K562 (cell line): ENCODE results near the gene TFPI. TPM values are rescaled to one million over a fixed set of nuclear protein-coding genes. Genes with fewer than 3 reads are reported as not detected.

ENCODE experiments used
- CBX1 ChIP-seq: sonication (generic); IDR thresholded peaks from 2 replicates; pipeline ENCODE4 v1.6.1; 2016; ENCODE audit warnings: antibody characterized with exemption, low read depth, mild to moderate bottlenecking
- CHD2 ChIP-seq: IDR thresholded peaks from 2 replicates; pipeline ENCODE4 v1.6.1; 2011; ENCODE audit warnings: low read depth, low read length
- CTBP1 ChIP-seq: fragments of 450-650 bp; IDR thresholded peaks from 2 replicates; pipeline ENCODE4 v1.6.1; 2016; ENCODE audit warnings: borderline replicate concordance
- ELF4 ChIP-seq: fragments of 450-650 bp; formaldehyde crosslinking; IDR thresholded peaks from 2 replicates; pipeline ENCODE4 v1.4.0; 2022; ENCODE audit warnings: missing genetic modification characterization
- FOS ChIP-seq: IDR thresholded peaks from 3 replicates; pipeline ENCODE4 v1.6.1; 2011; ENCODE audit not compliant: insufficient read length; ENCODE audit errors: extremely low read depth
- HDAC8 ChIP-seq: fragments of 450-650 bp; IDR thresholded peaks from 2 replicates; pipeline ENCODE4 v1.6.1; 2016; ENCODE audit warnings: mild to moderate bottlenecking, missing genetic modification characterization, moderate library complexity, missing compliant biosample characterization
- HOXB6 ChIP-seq: fragments of 250-450 bp; sonication (Bioruptor Pico); IDR thresholded peaks from 2 replicates; pipeline ENCODE4 v1.5.1; 2022; ENCODE audit warnings: mild to moderate bottlenecking, borderline replicate concordance
- KAT2B ChIP-seq: IDR thresholded peaks from one replicate; pipeline ENCODE4 v1.6.1; 2012; ENCODE audit warnings: low read depth, mild to moderate bottlenecking, control low read depth, inconsistent platforms, low read length, moderate library complexity
- KDM4B ChIP-seq, 2 experiments: fragments of 450-650 bp in 1 of 2; sonication (generic) in 1 of 2; IDR thresholded peaks; 2 replicates each; pipeline ENCODE4 v1.6.1; 2016 to 2017; ENCODE audit warnings: borderline replicate concordance in 2 of 2, antibody characterized with exemption in 1 of 2, low read depth in 1 of 2, mild to moderate bottlenecking in 1 of 2
- LCOR ChIP-seq: sonication (generic); formaldehyde crosslinking; IDR thresholded peaks from 2 replicates; pipeline ENCODE4 v1.8.0; 2022; ENCODE audit warnings: mild to moderate bottlenecking, missing genetic modification reagents
- MEF2A ChIP-seq: IDR thresholded peaks from 2 replicates; pipeline ENCODE4 v1.6.1; 2011; ENCODE audit warnings: low read depth, mild to moderate bottlenecking, low read length, moderate library complexity; ENCODE audit not compliant: control insufficient read depth
- RNF219 ChIP-seq: fragments of 250-450 bp; sonication (Bioruptor Pico); IDR thresholded peaks from 2 replicates; pipeline ENCODE4 v1.5.0; 2022; ENCODE audit warnings: mild to moderate bottlenecking
- ZBTB1 ChIP-seq: sonication (generic); formaldehyde crosslinking; IDR thresholded peaks from 2 replicates; pipeline ENCODE4 v1.8.1; 2023; ENCODE audit warnings: missing genetic modification reagents, low read depth, mild to moderate bottlenecking, borderline replicate concordance
- ZNF174 ChIP-seq: fragments of 250-450 bp; sonication (Bioruptor Pico); IDR thresholded peaks from 2 replicates; pipeline ENCODE4 v1.4.0; 2020; ENCODE audit warnings: mild to moderate bottlenecking
- ZNF449 ChIP-seq: fragments of 250-450 bp; sonication (Bioruptor Pico); IDR thresholded peaks from 2 replicates; pipeline ENCODE4 v1.8.0; 2022; ENCODE audit warnings: moderate library complexity, mild to moderate bottlenecking, inconsistent platforms
- polyA plus RNA-seq, 8 experiments: library from polyadenylated mRNA; depleted of rRNA in 4 of 8; stranded (reverse) in 5 of 8; unstranded in 3 of 8; fragments of >200 nt; fragmentation: Nextera tagmentation in 2 of 8; fragmentation: Illumina TruSeq in 1 of 8; extraction: Ambion mirVana in 2 of 8; extraction: Trizol in 1 of 8; gene quantifications; 2 replicates each; pipeline versions ENCODE4 v1.2.1 to v1.2.3, GENCODE V29; 2011 to 2014; ENCODE audit warnings: inconsistent platforms in 1 of 8, missing spikeins in 1 of 8
- total RNA-seq, 7 experiments: library from RNA; depleted of rRNA in 6 of 7; stranded (reverse); fragments of >200 nt in 6 of 7; fragmentation: Illumina TruSeq in 2 of 7; extraction: Trizol in 2 of 7; gene quantifications; 2 replicates each; pipeline versions ENCODE4 v1.2.1 to v1.2.3, GENCODE V29; 2011 to 2021; ENCODE audit warnings: low replicate concordance in 1 of 7
- TF ChIP-seq, protein P1 (sequence below), 2 experiments: fragments of 450-650 bp; formaldehyde crosslinking in 1 of 2; IDR thresholded peaks; 2 replicates each; pipeline versions ENCODE4 v1.4.0 to v1.6.1; 2014 to 2020; ENCODE audit warnings: mild to moderate bottlenecking in 2 of 2, borderline replicate concordance in 1 of 2, low read depth in 1 of 2

Gene TFPI
- total and polyA plus RNA-seq, 9 of the 15 experiments (the other 6 are each of a cell fraction or from before 2014, with no cell fraction given) = 53.5 to 219 (median 100) TPM

GRCh38 chr2:187552828-187553681 is 1.2 kb downstream of the TFPI start (continued):
- TF ChIP-seq, protein P1, sequence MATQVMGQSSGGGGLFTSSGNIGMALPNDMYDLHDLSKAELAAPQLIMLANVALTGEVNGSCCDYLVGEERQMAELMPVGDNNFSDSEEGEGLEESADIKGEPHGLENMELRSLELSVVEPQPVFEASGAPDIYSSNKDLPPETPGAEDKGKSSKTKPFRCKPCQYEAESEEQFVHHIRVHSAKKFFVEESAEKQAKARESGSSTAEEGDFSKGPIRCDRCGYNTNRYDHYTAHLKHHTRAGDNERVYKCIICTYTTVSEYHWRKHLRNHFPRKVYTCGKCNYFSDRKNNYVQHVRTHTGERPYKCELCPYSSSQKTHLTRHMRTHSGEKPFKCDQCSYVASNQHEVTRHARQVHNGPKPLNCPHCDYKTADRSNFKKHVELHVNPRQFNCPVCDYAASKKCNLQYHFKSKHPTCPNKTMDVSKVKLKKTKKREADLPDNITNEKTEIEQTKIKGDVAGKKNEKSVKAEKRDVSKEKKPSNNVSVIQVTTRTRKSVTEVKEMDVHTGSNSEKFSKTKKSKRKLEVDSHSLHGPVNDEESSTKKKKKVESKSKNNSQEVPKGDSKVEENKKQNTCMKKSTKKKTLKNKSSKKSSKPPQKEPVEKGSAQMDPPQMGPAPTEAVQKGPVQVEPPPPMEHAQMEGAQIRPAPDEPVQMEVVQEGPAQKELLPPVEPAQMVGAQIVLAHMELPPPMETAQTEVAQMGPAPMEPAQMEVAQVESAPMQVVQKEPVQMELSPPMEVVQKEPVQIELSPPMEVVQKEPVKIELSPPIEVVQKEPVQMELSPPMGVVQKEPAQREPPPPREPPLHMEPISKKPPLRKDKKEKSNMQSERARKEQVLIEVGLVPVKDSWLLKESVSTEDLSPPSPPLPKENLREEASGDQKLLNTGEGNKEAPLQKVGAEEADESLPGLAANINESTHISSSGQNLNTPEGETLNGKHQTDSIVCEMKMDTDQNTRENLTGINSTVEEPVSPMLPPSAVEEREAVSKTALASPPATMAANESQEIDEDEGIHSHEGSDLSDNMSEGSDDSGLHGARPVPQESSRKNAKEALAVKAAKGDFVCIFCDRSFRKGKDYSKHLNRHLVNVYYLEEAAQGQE (IDR thresholded peaks at IDR 0.05; ENCODE audit: borderline replicate concordance) = no peak
- TF ChIP-seq, protein P1 (CRISPR knock-in tag; IDR thresholded peaks at IDR 0.05; ENCODE audit: low read depth) = no peak
- TF ChIP-seq CTBP1 = no peak
- peak; percentile 42 for TF ChIP-seq FOS
- no peak for TF ChIP-seq ZNF174 (CRISPR knock-in tag)
- TF ChIP-seq MEF2A = no peak
- TF ChIP-seq RNF219 (CRISPR knock-in tag) = no peak
- TF ChIP-seq ELF4 (CRISPR knock-in tag) = no peak
- no peak for TF ChIP-seq ZBTB1
- TF ChIP-seq LCOR (CRISPR knock-in tag) = no peak
- TF ChIP-seq HOXB6 (CRISPR knock-in tag) = no peak
- TF ChIP-seq KDM4B (IDR thresholded peaks at IDR 0.05; ENCODE audit: borderline replicate concordance in 2 of 2, low read depth in 1 of 2) = no peak
- no peak for TF ChIP-seq KAT2B
- no peak for TF ChIP-seq CHD2
- no peak for TF ChIP-seq ZNF449
- no peak for TF ChIP-seq HDAC8 (tag)
- no peak for TF ChIP-seq CBX1
